NCI-H2196 treated with DMSO at 0.1 percent for 48 hours (cell line): Measurements from ENCODE around the gene RAMAC.
"Not testable (repeated sequence)": the region's sequence is repeated elsewhere in the genome, so short reads cannot be mapped to it uniquely, and the experiment has no call there.

Source experiments
- DNase-seq: peaks from one replicate; lab custom pipeline; 2025; ENCODE audit not compliant: unreplicated experiment; lab: John Stamatoyannopoulos, UW

RAMAC gene

GRCh38 chr15:82966671-82967071 lies 19.3 kb upstream of the RAMAC start:
- DNase-seq = no peak

GRCh38 chr15:82968066-82968465 lies 17.9 kb upstream of the RAMAC start:
- DNase-seq = no peak

GRCh38 chr15:82969353-82969752 lies 16.7 kb upstream of the RAMAC start:
- no peak for DNase-seq

- no peak for DNase-seq
These were observed 15.8 kb upstream of the RAMAC start for GRCh38 chr15:82970078-82970686.

GRCh38 chr15:82970696-82971095 lies 15.3 kb upstream of the RAMAC start:
- DNase-seq = no peak

GRCh38 chr15:82971218-82971984 lies 14.6 kb upstream of the RAMAC start:
- DNase-seq = no peak

- no peak for DNase-seq
These were observed 13.0 kb upstream of the RAMAC start for GRCh38 chr15:82972990-82973389.

GRCh38 chr15:82977076-82977475 lies 8.9 kb upstream of the RAMAC start:
- no peak for DNase-seq

- no peak for DNase-seq
These were observed 7.6 kb upstream of the RAMAC start for GRCh38 chr15:82978438-82978837.

GRCh38 chr15:82979726-82980125 lies 6.3 kb upstream of the RAMAC start:
- no peak for DNase-seq

GRCh38 chr15:82980981-82981380 lies 5.0 kb upstream of the RAMAC start:
- DNase-seq = no peak

- no peak for DNase-seq
These were observed 401 bp downstream of the RAMAC start for GRCh38 chr15:82986442-82986780.

- no peak for DNase-seq
These were observed 6.5 kb downstream of the RAMAC start for GRCh38 chr15:82992436-82992998.

GRCh38 chr15:82993144-82993543 lies 7.1 kb downstream of the RAMAC start:
- no peak for DNase-seq

GRCh38 chr15:82995076-82995475 lies 9.1 kb downstream of the RAMAC start:
- DNase-seq = no peak

- no peak for DNase-seq
These were observed 9.9 kb downstream of the RAMAC start for GRCh38 chr15:82995938-82996337.

- no peak for DNase-seq
These were observed 13.4 kb downstream of the RAMAC start for GRCh38 chr15:82999426-82999825.

GRCh38 chr15:82999905-83000671 lies 14.1 kb downstream of the RAMAC start:
- no peak for DNase-seq

GRCh38 chr15:83000672-83001031 lies 14.6 kb downstream of the RAMAC start:
- not testable (repeated sequence) for DNase-seq

GRCh38 chr15:83010709-83011270 lies 24.8 kb downstream of the RAMAC start:
- peak; percentile 20 for DNase-seq

- DNase-seq = peak; percentile 56
These were observed 25.5 kb downstream of the RAMAC start, which contains the start of gene C15orf40 for GRCh38 chr15:83011271-83012075. Gene C15orf40, minus strand, starts transcription at chr15:83011639. Its CDS starts 32 bp downstream, at chr15:83011607.
